ENCODE data around the gene SUCLG2.

Gene SUCLG2

GRCh38 chr3:67481126-67481525 lies 173.3 kb downstream of the SUCLG2 start:
- H3K27me3 ChIP-seq, result no peaks in the 10 kb centered on the region
- H3K4me2 ChIP-seq, result no peak overlapping the region
- no peaks in the 10 kb centered on the region for H3K9me3 ChIP-seq
- H3K27ac ChIP-seq, result no peak overlapping the region
- H3K36me3 ChIP-seq, result no peaks in the 10 kb centered on the region
- TF ChIP-seq Cebpa-rat (IDR thresholded peaks at IDR 0.05), result no peak
- no peak overlapping the region for H3K9ac ChIP-seq
- no peak overlapping the region for H3K4me3 ChIP-seq
- no peaks in the 10 kb centered on the region for H4K20me1 ChIP-seq
- peaks cover 6% of the 10 kb centered on the region for H3K4me1 ChIP-seq

- H3K9ac ChIP-seq, result no peak overlapping the region
- no peak overlapping the region for H3K27ac ChIP-seq
- H3K4me3 ChIP-seq, result no peak overlapping the region
- H3K4me2 ChIP-seq, result no peak overlapping the region
- H3K27me3 ChIP-seq, result no peaks in the 10 kb centered on the region
- peaks cover 6% of the 10 kb centered on the region for H3K4me1 ChIP-seq
- H3K9me3 ChIP-seq, result no peaks in the 10 kb centered on the region
- no peak for TF ChIP-seq Cebpa-rat (IDR thresholded peaks at IDR 0.05)
- H4K20me1 ChIP-seq, result no peaks in the 10 kb centered on the region
- no peaks in the 10 kb centered on the region for H3K36me3 ChIP-seq
These were observed 176.0 kb downstream of the SUCLG2 start for GRCh38 chr3:67478423-67478822.

- Histone ChIP-seq H3K9ac (no peak overlapping the region), H3K27ac (no peak overlapping the region), H3K36me3 (no peaks in the 10 kb centered on the region), H3K4me1 (no peaks in the 10 kb centered on the region), H3K9me3 (no peaks in the 10 kb centered on the region), H3K27me3 (no peaks in the 10 kb centered on the region), H3K4me2 (no peak overlapping the region), H3K4me3 (no peak overlapping the region), H4K20me1 (no peaks in the 10 kb centered on the region)
- no peak for TF ChIP-seq Cebpa-rat (IDR thresholded peaks at IDR 0.05)
These were observed 180.1 kb downstream of the SUCLG2 start for GRCh38 chr3:67474311-67474710.

GRCh38 chr3:67472674-67473201 lies 181.7 kb downstream of the SUCLG2 start:
- no peaks in the 10 kb centered on the region for H3K9me3 ChIP-seq
- H3K4me2 ChIP-seq, result no peak overlapping the region
- H3K4me3 ChIP-seq, result no peak overlapping the region
- no peak for TF ChIP-seq Cebpa-rat (IDR thresholded peaks at IDR 0.05)
- no peaks in the 10 kb centered on the region for H3K36me3 ChIP-seq
- no peaks in the 10 kb centered on the region for H4K20me1 ChIP-seq
- no peak overlapping the region for H3K9ac ChIP-seq
- H3K27ac ChIP-seq, result no peak overlapping the region
- H3K4me1 ChIP-seq, result no peaks in the 10 kb centered on the region
- no peaks in the 10 kb centered on the region for H3K27me3 ChIP-seq

GRCh38 chr3:67470207-67470606 lies 184.2 kb downstream of the SUCLG2 start:
- Histone ChIP-seq H3K27me3 (no peaks in the 10 kb centered on the region), H3K27ac (no peak overlapping the region), H3K9me3 (no peaks in the 10 kb centered on the region), H3K36me3 (no peaks in the 10 kb centered on the region), H3K9ac (no peak overlapping the region), H4K20me1 (no peaks in the 10 kb centered on the region), H3K4me1 (no peaks in the 10 kb centered on the region), H3K4me3 (no peak overlapping the region), H3K4me2 (no peak overlapping the region)
- TF ChIP-seq Cebpa-rat (IDR thresholded peaks at IDR 0.05), result no peak

GRCh38 chr3:67468511-67468910 lies 185.9 kb downstream of the SUCLG2 start:
- no peak overlapping the region for H3K4me3 ChIP-seq
- H3K4me2 ChIP-seq, result no peak overlapping the region
- no peak overlapping the region for H3K9ac ChIP-seq
- no peak overlapping the region for H3K27ac ChIP-seq
- no peaks in the 10 kb centered on the region for H3K9me3 ChIP-seq
- no peak for TF ChIP-seq Cebpa-rat (IDR thresholded peaks at IDR 0.05)
- no peaks in the 10 kb centered on the region for H3K4me1 ChIP-seq
- no peaks in the 10 kb centered on the region for H4K20me1 ChIP-seq
- no peaks in the 10 kb centered on the region for H3K36me3 ChIP-seq
- no peaks in the 10 kb centered on the region for H3K27me3 ChIP-seq

- Histone ChIP-seq H3K27ac (no peak overlapping the region), H3K27me3 (no peaks in the 10 kb centered on the region), H3K9me3 (no peaks in the 10 kb centered on the region), H3K9ac (no peak overlapping the region), H3K4me3 (no peak overlapping the region), H3K4me1 (no peaks in the 10 kb centered on the region), H3K36me3 (no peaks in the 10 kb centered on the region), H4K20me1 (no peaks in the 10 kb centered on the region), H3K4me2 (no peak overlapping the region)
- no peak for TF ChIP-seq Cebpa-rat (IDR thresholded peaks at IDR 0.05)
These were observed 190.8 kb downstream of the SUCLG2 start for GRCh38 chr3:67463656-67464055.

- H3K4me1 ChIP-seq, result no peaks in the 10 kb centered on the region
- H3K27me3 ChIP-seq, result no peaks in the 10 kb centered on the region
- no peak overlapping the region for H3K4me3 ChIP-seq
- no peaks in the 10 kb centered on the region for H3K36me3 ChIP-seq
- no peak overlapping the region for H3K4me2 ChIP-seq
- H3K9me3 ChIP-seq, result no peaks in the 10 kb centered on the region
- no peaks in the 10 kb centered on the region for H4K20me1 ChIP-seq
- no peak overlapping the region for H3K9ac ChIP-seq
- no peak for TF ChIP-seq Cebpa-rat (IDR thresholded peaks at IDR 0.05)
- no peak overlapping the region for H3K27ac ChIP-seq
These were observed 192.2 kb downstream of the SUCLG2 start for GRCh38 chr3:67462187-67462586.

- Histone ChIP-seq H3K4me2 (no peak overlapping the region), H4K20me1 (no peaks in the 10 kb centered on the region), H3K4me3 (no peak overlapping the region), H3K27me3 (no peaks in the 10 kb centered on the region), H3K27ac (no peak overlapping the region), H3K4me1 (no peaks in the 10 kb centered on the region), H3K9ac (no peak overlapping the region), H3K9me3 (no peaks in the 10 kb centered on the region), H3K36me3 (no peaks in the 10 kb centered on the region)
- TF ChIP-seq Cebpa-rat (IDR thresholded peaks at IDR 0.05), result no peak
These were observed 192.7 kb downstream of the SUCLG2 start for GRCh38 chr3:67461667-67462142.

- Histone ChIP-seq H3K27me3 (no peaks in the 10 kb centered on the region), H3K9ac (no peak overlapping the region), H3K27ac (no peak overlapping the region), H3K4me3 (no peak overlapping the region), H3K36me3 (no peaks in the 10 kb centered on the region), H4K20me1 (no peaks in the 10 kb centered on the region), H3K4me1 (no peaks in the 10 kb centered on the region), H3K4me2 (no peak overlapping the region), H3K9me3 (no peaks in the 10 kb centered on the region)
- no peak for TF ChIP-seq Cebpa-rat (IDR thresholded peaks at IDR 0.05)
These were observed 193.4 kb downstream of the SUCLG2 start for GRCh38 chr3:67460841-67461510.
